Renal cortical epithelial cell (primary cell): Measurements from ENCODE around the gene MNX1. TPM values are rescaled to one million over a fixed set of nuclear protein-coding genes. Genes with fewer than 3 reads are reported as not detected.

ENCODE experiments used
- DNase-seq: peaks from one replicate; pipeline ENCODE4 v3.0.0-alpha.2; 2011; ENCODE audit warnings: low read depth
- total RNA-seq: library from RNA; depleted of rRNA; stranded (reverse); fragments of >200 nt; gene quantifications from 2 replicates; pipeline ENCODE4 v1.2.3, GENCODE V29; 2014

Gene MNX1
- total RNA-seq, 1 donor from 2014 or later, result 0.55 TPM

GRCh38 chr7:157002819-157003421, 7.5 kb downstream of the MNX1 start:
- DNase-seq, result no peak

- DNase-seq, result no peak
Measured at GRCh38 chr7:157001920-157002818, 8.3 kb downstream of the MNX1 start.

- no peak for DNase-seq
Measured at GRCh38 chr7:157000741-157001653, 9.5 kb downstream of the MNX1 start.

GRCh38 chr7:156999958-157000726, 10.3 kb downstream of the MNX1 start:
- DNase-seq, result no peak

- no peak for DNase-seq
Measured at GRCh38 chr7:156998988-156999957, 11.2 kb downstream of the MNX1 start.

- no peak for DNase-seq
Measured at GRCh38 chr7:156994417-156994816, 16.0 kb downstream of the MNX1 start.

GRCh38 chr7:156993925-156994235, 16.6 kb downstream of the MNX1 start:
- DNase-seq, result no peak

- DNase-seq, result no peak
Measured at GRCh38 chr7:156993021-156993924, 17.2 kb downstream of the MNX1 start.

GRCh38 chr7:156989766-156990535, 20.5 kb downstream of the MNX1 start:
- DNase-seq, result no peak

- DNase-seq, result no peak
Measured at GRCh38 chr7:156988343-156989185, 21.9 kb downstream of the MNX1 start.

- DNase-seq, result no peak
Measured at GRCh38 chr7:156986378-156986777, 24.1 kb downstream of the MNX1 start.

- no peak for DNase-seq
Measured at GRCh38 chr7:156985101-156985992, 25.1 kb downstream of the MNX1 start.

GRCh38 chr7:156984174-156984891, 26.1 kb downstream of the MNX1 start:
- DNase-seq, result no peak

GRCh38 chr7:156979711-156980110, 30.8 kb downstream of the MNX1 start:
- DNase-seq, result no peak

GRCh38 chr7:156979007-156979606, 31.4 kb downstream of the MNX1 start:
- no peak for DNase-seq
